HUES48 (cell line): ENCODE results near the gene OTUD6A.
"Not testable (repeated sequence)": the region's sequence is repeated elsewhere in the genome, so short reads cannot be mapped to it uniquely, and the experiment has no call there.

Experiments used
- H3K27ac ChIP-seq: one replicate; pipeline ENCODE4 v1.7.0; 2013; ENCODE audit warnings: low read depth, low read length, inconsistent platforms
- H3K27me3 ChIP-seq: 2 replicates; pipeline ENCODE4 v1.6.1; 2013; ENCODE audit warnings: mild to moderate bottlenecking, low read length; ENCODE audit not compliant: control insufficient read depth, insufficient read depth
- H3K36me3 ChIP-seq: 2 replicates; pipeline ENCODE4 v1.6.1; 2013; ENCODE audit warnings: low read length; ENCODE audit not compliant: control insufficient read depth, insufficient read depth
- H3K4me1 ChIP-seq: 2 replicates; pipeline ENCODE4 v1.6.1; 2013; ENCODE audit warnings: mild to moderate bottlenecking, low read length; ENCODE audit not compliant: control insufficient read depth, insufficient read depth
- H3K4me3 ChIP-seq: 2 replicates; pipeline ENCODE4 v1.5.1; 2013; ENCODE audit warnings: mild to moderate bottlenecking, low read depth, low read length
- H3K9ac ChIP-seq: 2 replicates; pipeline ENCODE4 v1.6.1; 2013; ENCODE audit warnings: mild to moderate bottlenecking, low read depth, low read length, moderate library complexity
- H3K9me3 ChIP-seq: 2 replicates; pipeline ENCODE4 v1.6.1; 2013; ENCODE audit warnings: low read length; ENCODE audit not compliant: control insufficient read depth, insufficient read depth

The OTUD6A gene

GRCh38 chrX:70087857-70088630 is 25.8 kb downstream of the OTUD6A start:
- Histone ChIP-seq H3K4me3 (no peak overlapping the region), H3K27me3 (no peaks in the 10 kb centered on the region), H3K9ac (no peak overlapping the region), H3K27ac (no peak overlapping the region), H3K4me1 (peaks cover 3% of the 10 kb centered on the region; the same call in 1 of the 2 replicates), H3K36me3 (no peaks in the 10 kb centered on the region), H3K9me3 (peaks cover 30% of the 10 kb centered on the region)

DNA sequence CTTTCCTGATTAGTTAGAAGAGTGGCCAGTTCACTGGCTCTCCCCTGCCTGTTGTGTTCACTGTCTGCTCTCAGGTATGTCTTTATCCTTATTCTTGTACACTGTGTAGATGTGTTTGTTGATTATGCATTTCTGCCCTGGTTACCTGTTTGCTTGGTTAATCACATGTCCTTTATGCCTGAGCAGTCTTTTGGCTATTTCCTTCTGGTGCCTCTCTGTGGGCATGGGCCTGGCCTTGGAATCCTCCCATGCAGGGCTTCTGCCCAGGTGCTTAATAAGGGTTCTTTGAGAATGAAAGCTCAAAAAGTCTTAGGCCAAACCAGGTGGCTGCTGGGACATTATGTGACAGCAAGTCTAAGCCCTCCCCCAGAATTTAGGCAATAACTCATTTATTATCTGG is 26.5 kb downstream of the OTUD6A start:
- H3K27me3 ChIP-seq = no peaks in the 10 kb centered on the region
- no peak overlapping the region for H3K4me3 ChIP-seq
- H3K27ac ChIP-seq = no peak overlapping the region
- no peak overlapping the region for H3K9ac ChIP-seq
- H3K4me1 ChIP-seq = peaks cover 3% of the 10 kb centered on the region; the same call in 1 of the 2 replicates
- peaks cover 30% of the 10 kb centered on the region for H3K9me3 ChIP-seq
- no peaks in the 10 kb centered on the region for H3K36me3 ChIP-seq

GRCh38 chrX:70089604-70090297 is 27.5 kb downstream of the OTUD6A start:
- Histone ChIP-seq H3K36me3 (no peaks in the 10 kb centered on the region), H3K9ac (no peak overlapping the region), H3K27me3 (no peaks in the 10 kb centered on the region), H3K4me3 (no peak overlapping the region), H3K9me3 (peaks cover 30% of the 10 kb centered on the region), H3K4me1 (peaks cover 3% of the 10 kb centered on the region; the same call in 1 of the 2 replicates), H3K27ac (no peak overlapping the region)

DNA sequence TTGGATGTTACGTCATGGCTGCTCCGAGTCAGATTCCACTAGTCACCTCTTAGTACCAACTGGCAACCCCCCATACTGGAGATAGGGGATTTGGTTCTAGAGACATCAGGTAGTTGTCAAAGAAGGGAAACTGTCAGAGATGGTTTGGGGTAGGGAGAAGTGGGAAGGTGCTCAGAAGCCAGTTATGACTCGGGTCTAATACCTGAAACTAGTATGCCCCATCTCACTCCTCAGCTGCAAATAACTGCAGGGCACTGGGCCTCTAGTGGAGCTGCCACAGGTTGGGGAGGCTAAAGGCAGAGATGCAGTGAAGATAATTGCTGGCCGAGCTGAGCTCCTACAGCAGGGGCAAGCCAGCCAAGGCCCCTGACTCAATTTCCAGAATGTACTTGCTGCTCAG is 30.0 kb downstream of the OTUD6A start:
- H3K9me3 ChIP-seq = peaks cover 23% of the 10 kb centered on the region
- no peaks in the 10 kb centered on the region for H3K27me3 ChIP-seq
- H3K9ac ChIP-seq = no peak overlapping the region
- H3K27ac ChIP-seq = no peak overlapping the region
- H3K4me3 ChIP-seq = no peak overlapping the region
- no peaks in the 10 kb centered on the region for H3K36me3 ChIP-seq
- H3K4me1 ChIP-seq = no peaks in the 10 kb centered on the region

DNA sequence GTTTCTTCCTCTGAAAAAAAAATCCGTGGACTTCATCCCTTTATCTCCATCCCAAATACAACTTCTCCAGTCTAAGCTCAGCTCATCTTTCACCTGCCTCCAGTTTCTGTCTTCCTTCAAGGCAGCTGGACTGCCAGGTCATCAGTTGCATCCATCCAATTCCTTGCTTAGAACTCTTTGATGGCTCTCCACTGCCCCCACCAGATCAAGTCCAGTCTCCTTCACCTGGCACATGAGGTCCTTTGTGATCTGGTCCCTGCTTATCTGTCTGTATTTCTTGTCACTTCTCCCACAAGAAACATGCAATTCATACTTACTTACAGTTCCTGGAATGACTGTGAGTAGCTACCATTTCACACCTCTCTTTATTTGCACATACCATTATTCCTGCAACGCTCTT is 33.8 kb downstream of the OTUD6A start:
- no peak overlapping the region for H3K27ac ChIP-seq
- no peaks in the 10 kb centered on the region for H3K27me3 ChIP-seq
- no peak overlapping the region for H3K4me3 ChIP-seq
- H3K9me3 ChIP-seq = peaks cover 14% of the 10 kb centered on the region
- H3K4me1 ChIP-seq = no peaks in the 10 kb centered on the region
- no peaks in the 10 kb centered on the region for H3K36me3 ChIP-seq
- H3K9ac ChIP-seq = no peak overlapping the region

DNA sequence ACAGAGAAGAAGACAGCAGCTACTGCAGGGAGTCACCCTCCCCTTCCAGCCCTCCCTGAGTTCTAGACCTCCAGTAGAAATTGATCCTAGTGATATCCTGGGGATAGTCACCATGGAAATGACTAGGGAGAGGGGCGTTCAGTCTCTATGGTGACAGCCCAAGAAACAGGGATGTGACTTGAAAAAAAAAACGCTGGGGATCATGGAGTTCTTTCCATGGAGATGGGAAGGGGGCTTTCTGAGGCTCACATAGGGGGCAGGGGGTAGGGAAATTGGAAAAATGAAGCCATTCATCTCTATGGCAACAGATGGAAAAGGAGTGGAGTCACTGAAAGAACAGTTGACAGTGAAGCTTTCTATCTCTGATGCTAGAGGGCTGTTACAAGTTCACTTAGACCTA is 43.0 kb downstream of the OTUD6A start:
- Histone ChIP-seq H3K27me3 (no peaks in the 10 kb centered on the region), H3K36me3 (no peaks in the 10 kb centered on the region), H3K27ac (no peak overlapping the region), H3K4me1 (no peaks in the 10 kb centered on the region), H3K9me3 (peaks cover 13% of the 10 kb centered on the region), H3K9ac (no peak overlapping the region), H3K4me3 (no peak overlapping the region)

GRCh38 chrX:70111436-70112026 is 49.3 kb downstream of the OTUD6A start:
- H3K27me3 ChIP-seq, H3K4me3 ChIP-seq, H3K36me3 ChIP-seq, H3K4me1 ChIP-seq, H3K9ac ChIP-seq, H3K27ac ChIP-seq: not testable (repeated sequence)
- H3K9me3 ChIP-seq = peaks cover 45% of the 10 kb centered on the region
